GM12892 (cell line): ENCODE data around the gene NFAT5.

ENCODE experiments used
- POLR2A ChIP-seq: IDR thresholded peaks from 2 replicates; pipeline ENCODE4 v1.6.1; 2011; ENCODE audit warnings: low read depth, low read length, control low read depth
- TAF1 ChIP-seq: IDR thresholded peaks from 2 replicates; pipeline ENCODE4 v1.6.1; 2011; ENCODE audit warnings: low read depth, mild to moderate bottlenecking, control low read depth, low read length, borderline replicate concordance

DNA sequence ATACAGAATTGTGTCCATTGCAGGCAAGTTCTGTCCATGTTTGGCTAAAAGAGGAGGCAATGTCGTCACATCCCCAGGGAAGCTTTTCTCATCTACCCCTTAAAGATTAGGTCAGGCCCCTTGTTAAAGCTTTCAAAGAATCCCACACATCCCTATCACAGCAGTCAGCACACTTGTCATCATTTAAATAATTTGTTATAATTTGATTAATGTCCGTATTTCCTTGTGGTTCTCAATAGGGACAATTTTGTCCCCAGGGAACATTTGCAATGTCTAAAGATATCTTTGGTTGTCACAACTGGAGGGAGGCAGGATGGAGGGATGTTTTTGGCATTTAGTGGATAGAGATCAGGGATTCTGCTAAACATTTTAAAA lies 28.1 kb upstream of the NFAT5 start:
- no peak for TF ChIP-seq POLR2A
- no peak for TF ChIP-seq TAF1
